SK-N-SH treated with all-trans-retinoic acid at 6 μM for 48 hours (cell line): ENCODE data around the gene TNS1.

Experiments
- CSDC2 ChIP-seq: fragments of 250-450 bp; sonication (Bioruptor Pico); IDR thresholded peaks from 2 replicates; pipeline ENCODE4 v1.5.0; 2020; ENCODE audit warnings: mild to moderate bottlenecking, moderate library complexity
- CSRNP3 ChIP-seq: fragments of 250-450 bp; sonication (Bioruptor Pico); IDR thresholded peaks from 2 replicates; pipeline ENCODE4 v1.5.1; 2021; ENCODE audit warnings: mild to moderate bottlenecking, moderate library complexity
- ISL1 ChIP-seq: fragments of 250-450 bp; sonication (Bioruptor Pico); IDR thresholded peaks from 2 replicates; pipeline ENCODE4 v2.1.2; 2022; ENCODE audit warnings: mild to moderate bottlenecking, moderate library complexity
- OSR1 ChIP-seq: fragments of 250-450 bp; sonication (Bioruptor Pico); IDR thresholded peaks from 2 replicates; pipeline ENCODE4 v1.8.0; 2022; ENCODE audit warnings: moderate library complexity, mild to moderate bottlenecking, inconsistent platforms
- PATZ1 ChIP-seq: fragments of 250-450 bp; sonication (Bioruptor Pico); IDR thresholded peaks from 2 replicates; pipeline ENCODE4 v1.8.0; 2020; ENCODE audit warnings: mild to moderate bottlenecking, moderate library complexity, borderline replicate concordance
- PPARA ChIP-seq: fragments of 250-450 bp; sonication (Bioruptor Pico); IDR thresholded peaks from 2 replicates; pipeline ENCODE4 v1.5.0; 2020; ENCODE audit warnings: mild to moderate bottlenecking, borderline replicate concordance
- ZFP30 ChIP-seq: fragments of 450-650 bp; formaldehyde crosslinking; IDR thresholded peaks from 2 replicates; pipeline ENCODE4 v1.5.0; 2022; ENCODE audit warnings: mild to moderate bottlenecking, moderate library complexity
- ZNF8 ChIP-seq: fragments of 450-650 bp; formaldehyde crosslinking; IDR thresholded peaks from 2 replicates; pipeline ENCODE4 v1.5.0; 2020; ENCODE audit warnings: mild to moderate bottlenecking, moderate library complexity

GRCh38 chr2:217945530-217945929 lies 57.3 kb downstream of the TNS1 start:
- TF ChIP-seq OSR1 (CRISPR knock-in tag) (no peak), PPARA (no peak), ZNF8 (CRISPR knock-in tag) (no peak), ISL1 (CRISPR knock-in tag) (no peak), CSDC2 (no peak), ZFP30 (CRISPR knock-in tag) (no peak), PATZ1 (CRISPR knock-in tag) (no peak), CSRNP3 (CRISPR knock-in tag) (no peak)
